ENCODE measurements around the gene TSR3.
A peak's percentile ranks its signal among the peaks of the same experiment; 100 is the strongest.

The TSR3 gene

DNA sequence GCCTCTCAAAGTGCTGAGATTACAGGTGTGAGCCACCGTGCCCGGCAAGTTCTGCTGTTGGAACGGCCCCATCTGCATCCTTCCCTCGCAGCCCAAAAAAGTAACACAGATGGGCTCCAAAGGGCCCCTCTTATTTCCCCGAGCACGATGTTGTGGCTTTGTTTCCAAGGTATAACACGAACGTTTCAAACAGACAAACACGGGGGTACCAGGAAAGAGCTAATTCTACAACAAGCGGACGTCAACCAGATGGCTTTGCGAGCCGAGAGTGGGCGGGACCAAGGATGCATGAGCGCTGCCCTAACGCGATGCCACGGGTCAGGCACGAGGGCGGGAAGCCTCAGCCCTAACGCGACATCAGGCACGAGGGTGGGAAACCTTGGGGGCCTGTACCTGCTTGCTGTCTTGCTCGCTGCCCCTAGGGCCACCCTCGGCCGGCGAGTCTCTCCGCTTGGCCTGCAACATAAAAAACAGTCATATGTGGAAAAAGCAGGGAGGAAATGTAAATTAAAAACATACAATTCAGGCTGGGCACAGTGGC, 38.6 kb upstream of the TSR3 start:
- Histone ChIP-seq H3K36me3 (ENCODE audit: low read depth) (no peaks in the 10 kb centered on the region), H3K4me3 (ENCODE audit: severe bottlenecking) (no peak overlapping the region), H3K9me3 (ENCODE audit: severe bottlenecking) (no peaks in the 10 kb centered on the region), H3K27ac (ENCODE audit: poor library complexity, severe bottlenecking) (no peak overlapping the region), H3K27me3 (ENCODE audit: insufficient read depth, poor library complexity, severe bottlenecking) (no peaks in the 10 kb centered on the region), H3K4me1 (ENCODE audit: insufficient read depth, poor library complexity, severe bottlenecking) (no peaks in the 10 kb centered on the region)
- ATAC-seq (ENCODE audit: low read depth) (no peak), DNase-seq (ENCODE audit: low spot score) (no peak)
- no peak for TF ChIP-seq CTCF (IDR thresholded peaks at IDR 0.05; ENCODE audit: poor library complexity, severe bottlenecking)

- Histone ChIP-seq H3K4me3 (ENCODE audit: severe bottlenecking) (no peak overlapping the region), H3K36me3 (ENCODE audit: low read depth) (no peaks in the 10 kb centered on the region)
These were observed 38.1 kb upstream of the TSR3 start for GRCh38 chr16:1389762-1390161.

DNA sequence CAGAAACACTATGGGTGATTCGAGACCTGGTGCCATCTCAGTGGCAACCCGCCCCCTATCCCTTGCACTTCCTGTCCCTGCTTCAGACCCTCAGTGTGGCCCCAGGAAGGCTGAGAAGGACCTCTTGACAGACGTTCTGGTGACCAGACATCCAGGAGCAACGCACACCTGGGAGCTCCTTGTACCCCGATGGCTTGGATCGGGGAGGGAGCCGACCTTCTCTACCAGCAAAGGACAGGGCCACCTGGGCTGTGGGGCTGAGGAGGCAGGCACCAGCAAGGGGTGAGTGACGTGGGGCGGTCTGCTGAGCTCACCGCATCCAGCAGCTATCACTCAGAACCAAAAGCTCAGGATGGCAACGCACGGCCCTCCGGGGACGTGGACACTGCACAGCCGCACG, 35.7 kb upstream of the TSR3 start:
- ATAC-seq (ENCODE audit: low read depth): no peak

More at GRCh38 chr16:1389762-1390161, 38.1 kb upstream of the TSR3 start:
- Histone ChIP-seq H3K9me3 (ENCODE audit: severe bottlenecking) (no peaks in the 10 kb centered on the region), H3K27me3 (ENCODE audit: insufficient read depth, poor library complexity, severe bottlenecking) (no peaks in the 10 kb centered on the region), H3K4me1 (ENCODE audit: insufficient read depth, poor library complexity, severe bottlenecking) (no peaks in the 10 kb centered on the region), H3K27ac (ENCODE audit: poor library complexity, severe bottlenecking) (no peak overlapping the region)
- no peak for TF ChIP-seq CTCF (IDR thresholded peaks at IDR 0.05; ENCODE audit: poor library complexity, severe bottlenecking)
- ATAC-seq (ENCODE audit: low read depth): no peak
- DNase-seq (ENCODE audit: low spot score): no peak

GRCh38 chr16:1385232-1385631, 33.6 kb upstream of the TSR3 start:
- DNase-seq (ENCODE audit: low spot score) (peak; percentile 71), ATAC-seq (ENCODE audit: low read depth) (no peak)
- Histone ChIP-seq H3K4me3 (ENCODE audit: severe bottlenecking) (no peak overlapping the region), H3K4me1 (ENCODE audit: insufficient read depth, poor library complexity, severe bottlenecking) (no peaks in the 10 kb centered on the region), H3K27me3 (ENCODE audit: insufficient read depth, poor library complexity, severe bottlenecking) (no peaks in the 10 kb centered on the region), H3K27ac (ENCODE audit: poor library complexity, severe bottlenecking) (no peak overlapping the region), H3K36me3 (ENCODE audit: low read depth) (no peaks in the 10 kb centered on the region), H3K9me3 (ENCODE audit: severe bottlenecking) (no peaks in the 10 kb centered on the region)
- TF ChIP-seq CTCF (IDR thresholded peaks at IDR 0.05; ENCODE audit: poor library complexity, severe bottlenecking): no peak

More for the DNA sequence above, 35.7 kb upstream of the TSR3 start:
- Histone ChIP-seq H3K27me3 (ENCODE audit: insufficient read depth, poor library complexity, severe bottlenecking) (no peaks in the 10 kb centered on the region), H3K9me3 (ENCODE audit: severe bottlenecking) (no peaks in the 10 kb centered on the region), H3K36me3 (ENCODE audit: low read depth) (no peaks in the 10 kb centered on the region), H3K4me1 (ENCODE audit: insufficient read depth, poor library complexity, severe bottlenecking) (no peaks in the 10 kb centered on the region), H3K27ac (ENCODE audit: poor library complexity, severe bottlenecking) (no peak overlapping the region), H3K4me3 (ENCODE audit: severe bottlenecking) (no peak overlapping the region)
- no peak for TF ChIP-seq CTCF (IDR thresholded peaks at IDR 0.05; ENCODE audit: poor library complexity, severe bottlenecking)
- DNase-seq (ENCODE audit: low spot score): no peak

DNA sequence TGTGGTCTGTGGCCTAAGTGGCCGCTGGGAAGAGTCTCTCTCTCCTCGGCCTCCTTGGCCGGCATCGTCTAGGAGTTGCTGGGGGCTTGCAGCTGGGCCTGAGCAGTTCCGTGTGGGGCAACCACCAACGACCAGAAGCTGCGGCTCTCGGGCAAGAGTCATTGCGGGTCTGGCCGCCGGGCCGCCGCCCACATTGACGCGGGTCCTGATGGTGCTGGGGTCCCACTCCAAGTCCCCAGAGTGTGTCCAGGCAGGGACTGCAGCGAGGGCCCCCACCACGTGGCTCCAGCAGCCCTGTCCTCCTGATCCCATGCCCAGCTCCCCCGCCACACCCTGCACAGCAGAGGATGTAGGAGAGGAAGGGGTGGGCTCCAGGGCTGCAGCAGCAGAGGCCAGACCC, 31.9 kb upstream of the TSR3 start:
- ATAC-seq (ENCODE audit: low read depth) (no peak), DNase-seq (ENCODE audit: low spot score) (no peak)
- no peaks in the 10 kb centered on the region for H3K27me3 ChIP-seq (ENCODE audit: insufficient read depth, poor library complexity, severe bottlenecking)
- no peak overlapping the region for H3K4me3 ChIP-seq (ENCODE audit: severe bottlenecking)
- H3K36me3 ChIP-seq (ENCODE audit: low read depth): no peaks in the 10 kb centered on the region
- H3K4me1 ChIP-seq (ENCODE audit: insufficient read depth, poor library complexity, severe bottlenecking): no peaks in the 10 kb centered on the region
- no peak overlapping the region for H3K27ac ChIP-seq (ENCODE audit: poor library complexity, severe bottlenecking)
- H3K9me3 ChIP-seq (ENCODE audit: severe bottlenecking): no peaks in the 10 kb centered on the region
- TF ChIP-seq CTCF (IDR thresholded peaks at IDR 0.05; ENCODE audit: poor library complexity, severe bottlenecking): no peak

Data from RWPE2 (cell line).